BLaER1 treated with 17β-estradiol and CSF1 and Interleukin-3, amounts not matched to agents 10 nM and 100 nM (cell line): Measurements from ENCODE around the gene GPRASP2.
"Not testable (repeated sequence)": the region's sequence is repeated elsewhere in the genome, so short reads cannot be mapped to it uniquely, and the experiment has no call there.

ENCODE experiments used
- H3K27ac ChIP-seq, 11 experiments: shearing (Covaris generic); formaldehyde crosslinking; 2 replicates each; pipeline ENCODE4 v1.8.1; 2022
- H3K27me3 ChIP-seq, 11 experiments: shearing (Covaris generic); formaldehyde crosslinking; 2 replicates each; pipeline ENCODE4 v1.8.1; 2022
- H3K36me3 ChIP-seq, 11 experiments: shearing (Covaris generic); formaldehyde crosslinking; 2 replicates each; pipeline ENCODE4 v1.8.1; 2022
- H3K4me1 ChIP-seq, 10 experiments: shearing (Covaris generic); formaldehyde crosslinking; 2 replicates each; pipeline ENCODE4 v1.8.1; 2022
- H3K4me2 ChIP-seq, 11 experiments: shearing (Covaris generic); formaldehyde crosslinking; 2 replicates each; pipeline ENCODE4 v1.8.1; 2022
- H3K4me3 ChIP-seq, 10 experiments: shearing (Covaris generic); formaldehyde crosslinking; 2 replicates each; pipeline ENCODE4 v1.8.1; 2022
- H3K9ac ChIP-seq, 11 experiments: shearing (Covaris generic); formaldehyde crosslinking; 2 replicates each; pipeline ENCODE4 v1.8.1; 2022
- H3K9me3 ChIP-seq, 11 experiments: shearing (Covaris generic); formaldehyde crosslinking; replicated peaks in 1 of 11; 2 replicates each; pipeline ENCODE4 v1.8.1; 2022
- H4K20me1 ChIP-seq, 11 experiments: shearing (Covaris generic); formaldehyde crosslinking; 2 replicates each; pipeline ENCODE4 v1.8.1; 2022
- Cebpa-rat ChIP-seq, 11 experiments: shearing (Covaris generic); IDR thresholded peaks; 2 replicates each; pipeline ENCODE4 v1.8.1; 2022

The GPRASP2 gene

GRCh38 chrX:102697494-102697893 lies 14.8 kb upstream of the GPRASP2 start:
- Histone ChIP-seq H3K4me1 (no peaks in the 10 kb centered on the region), H3K9ac (no peak overlapping the region)
- TF ChIP-seq Cebpa-rat (IDR thresholded peaks at IDR 0.05), result no peak

GRCh38 chrX:102708900-102709299 lies 3.3 kb upstream of the GPRASP2 start:
- H3K27me3 ChIP-seq, result peaks cover 3 to 25% (median 22%) of the 10 kb centered on the region in 11 experiments
- no peak for TF ChIP-seq Cebpa-rat (IDR thresholded peaks at IDR 0.05)
- H3K9me3 ChIP-seq, result peaks cover 26 to 41% (median 31%) of the 10 kb centered on the region in 11 experiments
- peak overlapping the region in 5 of 11 experiments; percentile 3 to 32 (median 21); a peak in 6 of 22 replicates for H3K4me2 ChIP-seq
- no peak overlapping the region for H3K4me3 ChIP-seq
- peaks cover 0 to 10% (median 0%) of the 10 kb centered on the region in 10 experiments; a peak in 3 of 20 replicates for H3K4me1 ChIP-seq
- H3K9ac ChIP-seq, result no peak overlapping the region
- H4K20me1 ChIP-seq, result no peaks in the 10 kb centered on the region
- no peaks in the 10 kb centered on the region for H3K36me3 ChIP-seq
- no peak overlapping the region for H3K27ac ChIP-seq

More at GRCh38 chrX:102697494-102697893, 14.8 kb upstream of the GPRASP2 start:
- Histone ChIP-seq H3K4me3 (no peak overlapping the region), H4K20me1 (no peaks in the 10 kb centered on the region), H3K9me3 (no peaks in the 10 kb centered on the region), H3K27me3 (no peaks in the 10 kb centered on the region), H3K27ac (no peak overlapping the region), H3K36me3 (no peaks in the 10 kb centered on the region), H3K4me2 (no peak overlapping the region)

- H3K27me3 ChIP-seq, result peaks cover 3 to 25% (median 22%) of the 10 kb centered on the region in 11 experiments
- H3K27ac ChIP-seq, result no peak overlapping the region
- no peak overlapping the region for H3K9ac ChIP-seq
- no peaks in the 10 kb centered on the region for H4K20me1 ChIP-seq
- TF ChIP-seq Cebpa-rat (IDR thresholded peaks at IDR 0.05), result no peak
- no peaks in the 10 kb centered on the region for H3K36me3 ChIP-seq
- H3K4me3 ChIP-seq, result no peak overlapping the region
- H3K4me2 ChIP-seq, result no peak overlapping the region
- peaks cover 26 to 41% (median 31%) of the 10 kb centered on the region in 11 experiments for H3K9me3 ChIP-seq
- H3K4me1 ChIP-seq, result peaks cover 0 to 10% (median 0%) of the 10 kb centered on the region in 10 experiments; a peak in 3 of 20 replicates
Measured at GRCh38 chrX:102711872-102712215, 404 bp upstream of the GPRASP2 start.

- H3K4me2 ChIP-seq, result no peak overlapping the region
- H3K9ac ChIP-seq, result no peak overlapping the region
- H3K36me3 ChIP-seq, result no peaks in the 10 kb centered on the region
- no peaks in the 10 kb centered on the region for H4K20me1 ChIP-seq
- no peak overlapping the region for H3K27ac ChIP-seq
- H3K27me3 ChIP-seq, result peaks cover 3 to 25% (median 22%) of the 10 kb centered on the region in 11 experiments
- TF ChIP-seq Cebpa-rat (IDR thresholded peaks at IDR 0.05), result no peak
- H3K4me1 ChIP-seq, result peaks cover 0 to 10% (median 0%) of the 10 kb centered on the region in 10 experiments; a peak in 3 of 20 replicates
- H3K4me3 ChIP-seq, result no peak overlapping the region
- H3K9me3 ChIP-seq, result peaks cover 26 to 41% (median 31%) of the 10 kb centered on the region in 11 experiments
Measured at GRCh38 chrX:102712981-102713625, 855 bp downstream of the GPRASP2 start.

GRCh38 chrX:102714994-102715393 lies 2.7 kb downstream of the GPRASP2 start:
- TF ChIP-seq Cebpa-rat (IDR thresholded peaks at IDR 0.05), result no peak
- Histone ChIP-seq H3K27me3 (peaks cover 3 to 25% (median 22%) of the 10 kb centered on the region in 11 experiments), H3K9ac (no peak overlapping the region), H3K4me2 (no peak overlapping the region), H4K20me1 (no peaks in the 10 kb centered on the region), H3K9me3 (peaks cover 26 to 40% (median 31%) of the 10 kb centered on the region in 11 experiments), H3K36me3 (no peaks in the 10 kb centered on the region), H3K4me1 (no peaks in the 10 kb centered on the region), H3K4me3 (no peak overlapping the region), H3K27ac (no peak overlapping the region)

- no peak for TF ChIP-seq Cebpa-rat (IDR thresholded peaks at IDR 0.05)
- H3K9me3 ChIP-seq, result peaks cover 24 to 33% (median 28%) of the 10 kb centered on the region in 11 experiments
Measured at GRCh38 chrX:102715967-102716366, 3.7 kb downstream of the GPRASP2 start.

GRCh38 chrX:102720237-102721168 lies 8.3 kb downstream of the GPRASP2 start, which contains the start of gene GPRASP3:
TSS of gene GPRASP3 (plus strand) at chrX:102720743. CDS start at chrX:102748996, 28,253 bp downstream.
- TF ChIP-seq Cebpa-rat (IDR thresholded peaks at IDR 0.05), result no peak

More at GRCh38 chrX:102715967-102716366, 3.7 kb downstream of the GPRASP2 start:
- no peak overlapping the region for H3K4me2 ChIP-seq
- no peak overlapping the region for H3K9ac ChIP-seq
- H3K4me3 ChIP-seq, result no peak overlapping the region
- H3K27ac ChIP-seq, result no peak overlapping the region
- H3K36me3 ChIP-seq, result no peaks in the 10 kb centered on the region
- no peaks in the 10 kb centered on the region for H4K20me1 ChIP-seq
- H3K4me1 ChIP-seq, result no peaks in the 10 kb centered on the region
- H3K27me3 ChIP-seq, result peaks cover 1 to 23% (median 20%) of the 10 kb centered on the region in 11 experiments

GRCh38 chrX:102721169-102721506 lies 8.9 kb downstream of the GPRASP2 start:
- not testable (repeated sequence) for H3K4me2 ChIP-seq, H3K9ac ChIP-seq, H3K4me3 ChIP-seq

More at GRCh38 chrX:102720237-102721168, 8.3 kb downstream of the GPRASP2 start, which contains the start of gene GPRASP3:
- Histone ChIP-seq H3K4me2 (no peak within 1 kb of the TSS), H4K20me1 (no peaks in the 10 kb centered on the region), H3K36me3 (no peaks in the 10 kb centered on the region), H3K9me3 (no peaks in the 10 kb centered on the region), H3K4me3 (no peak within 1 kb of the TSS), H3K27me3 (no peaks in the 10 kb centered on the region; a peak in 1 of 22 replicates), H3K9ac (no peak within 1 kb of the TSS), H3K27ac (no peak within 1 kb of the TSS), H3K4me1 (no peaks in the 10 kb centered on the region)

GRCh38 chrX:102723456-102723855 lies 11.2 kb downstream of the GPRASP2 start:
- Histone ChIP-seq H3K27ac (no peak overlapping the region), H3K9ac (no peak overlapping the region), H3K4me2 (no peak overlapping the region), H3K4me3 (no peak overlapping the region), H3K36me3 (no peaks in the 10 kb centered on the region), H3K4me1 (no peaks in the 10 kb centered on the region), H3K27me3 (no peaks in the 10 kb centered on the region), H3K9me3 (no peaks in the 10 kb centered on the region), H4K20me1 (no peaks in the 10 kb centered on the region)
- TF ChIP-seq Cebpa-rat (IDR thresholded peaks at IDR 0.05), result no peak

More at GRCh38 chrX:102721169-102721506, 8.9 kb downstream of the GPRASP2 start:
- H4K20me1 ChIP-seq, H3K4me1 ChIP-seq, H3K36me3 ChIP-seq, H3K27me3 ChIP-seq, H3K27ac ChIP-seq, H3K9me3 ChIP-seq: not testable (repeated sequence)
